NCI-H146 treated with DMSO at 0.1 percent for 48 hours (cell line): ENCODE results near the gene FFAR3.

Experiments used
- DNase-seq: peaks from one replicate; lab custom pipeline; 2025; ENCODE audit not compliant: unreplicated experiment; lab: John Stamatoyannopoulos, UW

Gene FFAR3

DNA sequence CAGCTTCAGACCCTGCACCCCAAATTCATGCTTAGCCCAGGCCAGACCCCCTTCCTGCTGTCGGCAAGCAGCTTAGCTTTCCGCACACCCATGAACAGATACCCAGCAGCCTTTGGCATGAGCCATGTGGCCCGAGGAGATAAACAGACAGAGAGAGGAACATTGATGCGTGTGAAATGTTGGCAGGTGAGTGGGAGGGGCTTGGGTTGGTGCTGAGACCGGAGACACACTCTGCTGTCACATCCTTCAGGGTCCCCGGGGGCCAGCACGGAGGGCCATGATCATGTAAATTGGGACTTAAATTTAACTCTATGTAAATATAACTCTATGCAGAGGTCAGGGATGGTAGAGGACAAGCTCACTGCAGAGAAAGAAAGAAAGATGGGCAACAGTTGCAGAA lies 27.8 kb upstream of the FFAR3 start:
- no peak for DNase-seq

DNA sequence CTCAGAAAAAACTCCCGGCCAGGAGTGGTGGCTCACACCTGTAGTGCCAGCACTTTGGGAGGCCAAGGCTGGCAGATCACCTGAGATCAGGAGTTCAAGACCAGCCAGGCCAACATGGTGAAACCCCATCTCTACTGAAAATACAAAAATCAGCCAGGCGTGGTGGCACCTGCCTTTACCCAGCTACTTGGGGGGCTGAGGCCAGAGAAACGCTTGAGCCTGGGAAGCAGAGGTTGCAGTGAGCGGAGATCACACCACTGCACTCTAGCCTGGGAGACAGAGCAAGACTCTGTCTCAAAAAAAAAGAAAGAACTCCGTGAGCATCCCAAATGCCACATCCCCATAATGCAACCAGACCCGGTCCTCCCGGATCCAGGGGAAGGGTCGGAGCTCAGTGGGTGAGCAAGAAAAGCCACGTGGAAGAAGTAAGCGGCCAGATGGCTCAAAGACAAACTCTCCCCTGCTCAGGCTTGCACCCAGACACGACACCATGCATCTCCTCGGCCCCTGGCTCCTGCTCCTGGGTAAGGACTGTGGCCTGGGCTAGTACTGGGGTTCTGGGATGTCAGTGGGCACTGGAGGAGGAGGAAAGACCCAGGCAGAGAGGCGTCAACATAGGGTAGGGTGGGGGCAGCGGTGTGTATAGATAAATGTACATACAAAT lies 26.6 kb upstream of the FFAR3 start:
- no peak for DNase-seq

DNA sequence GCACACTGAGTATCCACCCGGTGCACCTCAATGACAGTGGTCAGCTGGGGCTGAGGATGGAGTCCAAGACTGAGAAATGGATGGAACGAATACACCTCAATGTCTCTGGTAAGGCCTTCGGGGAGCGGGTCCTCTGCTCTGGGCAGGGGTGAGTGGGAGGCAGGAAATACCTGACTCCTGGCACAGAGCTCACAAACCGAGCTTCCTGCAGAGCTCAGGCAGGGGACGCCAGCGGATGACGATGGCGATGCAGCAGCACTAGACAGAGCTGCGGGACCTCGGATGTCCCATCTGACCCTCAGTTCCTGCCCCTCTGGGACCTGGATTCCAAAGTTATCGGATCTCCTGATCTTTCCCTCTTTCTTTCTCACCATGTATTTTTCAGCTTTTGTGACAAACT lies 25.4 kb upstream of the FFAR3 start:
- no peak for DNase-seq

DNA sequence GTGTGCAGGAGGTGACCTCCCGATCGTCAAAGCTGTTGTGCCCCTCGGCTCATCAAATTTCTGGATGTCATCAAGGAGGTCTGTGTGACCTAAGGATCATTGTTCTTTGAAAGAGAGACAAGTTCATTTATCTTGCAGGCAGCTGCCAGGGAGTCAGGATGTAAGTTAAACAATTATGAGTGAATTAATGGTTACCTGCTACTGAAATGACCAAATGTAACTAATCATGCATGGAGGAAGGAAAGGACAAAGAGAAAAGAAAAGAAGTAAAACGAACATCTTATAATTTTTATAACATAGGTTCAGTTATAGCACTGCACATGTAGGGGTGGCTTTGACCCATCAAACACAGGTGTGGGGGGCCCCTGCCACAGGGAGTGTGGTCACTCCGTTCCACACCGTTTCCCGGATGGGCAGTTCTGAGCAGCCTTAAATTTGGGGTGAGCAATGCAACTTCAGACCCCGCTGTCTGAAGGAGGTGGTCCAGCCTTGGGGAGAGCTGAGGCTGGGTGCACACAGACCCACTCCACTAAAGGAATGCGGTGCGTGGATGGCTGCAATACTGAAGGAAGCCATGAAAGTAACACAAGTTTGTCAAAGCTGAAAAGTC lies 24.0 kb upstream of the FFAR3 start:
- DNase-seq: no peak

DNA sequence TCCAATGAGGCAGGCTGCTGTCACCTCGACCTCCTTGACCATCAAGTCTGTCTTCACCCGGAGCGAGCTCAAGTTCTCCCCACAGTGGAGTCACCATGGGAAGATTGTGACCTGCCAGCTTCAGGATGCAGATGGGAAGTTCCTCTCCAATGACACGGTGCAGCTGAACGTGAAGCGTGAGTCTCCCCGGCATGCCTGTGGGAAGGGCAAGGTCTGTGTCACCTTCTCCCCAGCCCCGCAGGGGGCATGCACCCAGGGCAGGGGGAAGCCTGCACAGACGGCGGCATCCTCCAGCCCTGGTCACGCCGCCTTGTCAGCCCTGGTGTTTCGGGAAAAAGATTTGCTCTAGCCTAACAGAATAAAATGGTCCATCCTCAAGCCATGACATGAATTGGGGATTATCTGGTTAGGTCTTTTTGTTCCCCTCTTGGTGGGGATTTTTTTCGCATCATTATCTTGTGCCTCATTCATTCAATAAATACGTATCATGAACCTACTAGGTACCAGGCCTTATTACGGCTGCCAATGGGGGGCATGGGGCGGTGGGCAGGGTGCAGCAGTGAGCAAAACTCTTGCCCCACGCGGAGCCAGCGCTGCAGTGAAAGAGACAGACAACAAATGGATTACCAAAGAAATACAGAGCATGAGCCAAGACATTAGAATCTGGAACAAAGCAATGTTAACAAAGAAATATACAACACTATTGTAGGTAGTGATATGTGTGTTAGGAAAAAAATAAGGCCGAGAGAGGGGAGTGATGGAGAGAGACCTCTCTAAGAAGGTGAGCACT lies 21.9 kb upstream of the FFAR3 start:
- no peak for DNase-seq

DNA sequence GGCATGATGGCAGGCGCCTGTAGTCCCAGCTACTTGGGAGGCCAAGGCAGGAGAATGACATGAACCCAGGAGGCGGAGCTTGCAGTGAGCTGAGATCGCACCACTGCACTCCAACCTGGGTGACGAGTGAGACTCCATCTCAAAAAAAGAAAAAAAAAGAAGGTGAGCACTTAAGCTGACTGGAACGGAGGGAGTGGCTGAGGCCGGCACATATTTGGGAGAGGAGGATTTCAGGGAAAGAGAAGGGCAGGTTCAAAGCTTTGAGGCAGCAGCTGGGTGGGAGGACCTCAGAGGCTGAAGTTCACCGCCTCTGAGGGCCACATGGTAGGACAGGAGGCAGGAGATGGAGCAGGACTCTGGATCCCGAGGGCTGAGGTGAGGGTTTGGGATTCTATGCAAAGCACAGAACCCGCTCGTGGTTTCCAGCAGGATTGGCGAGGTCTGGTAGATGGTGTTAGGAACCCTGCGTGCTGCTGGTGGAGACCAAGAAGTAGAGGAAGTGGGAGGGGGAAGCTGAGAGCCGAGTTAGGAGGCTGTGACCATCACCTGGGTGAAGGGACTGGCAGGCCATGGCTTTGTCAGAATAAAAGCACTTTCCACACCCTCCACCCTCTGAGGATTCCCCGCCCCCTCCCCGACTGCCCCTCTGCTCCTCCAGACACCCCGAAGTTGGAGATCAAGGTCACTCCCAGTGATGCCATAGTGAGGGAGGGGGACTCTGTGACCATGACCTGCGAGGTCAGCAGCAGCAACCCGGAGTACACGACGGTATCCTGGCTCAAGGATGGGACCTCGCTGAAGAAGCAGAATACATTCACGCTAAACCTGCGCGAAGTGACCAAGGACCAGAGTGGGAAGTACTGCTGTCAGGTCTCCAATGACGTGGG lies 20.9 kb upstream of the FFAR3 start:
- DNase-seq: no peak

DNA sequence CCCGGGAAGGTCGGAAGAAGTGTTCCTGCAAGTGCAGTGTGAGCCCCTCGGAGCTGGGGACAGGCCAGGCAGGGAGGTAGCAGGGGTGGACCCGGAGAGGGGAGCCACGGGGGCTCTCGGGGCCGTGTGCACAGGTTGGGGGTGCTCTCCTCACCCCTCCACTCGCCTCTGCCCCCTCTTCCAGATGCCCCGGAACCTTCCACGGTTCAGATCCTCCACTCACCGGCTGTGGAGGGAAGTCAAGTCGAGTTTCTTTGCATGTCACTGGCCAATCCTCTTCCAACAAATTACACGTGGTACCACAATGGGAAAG lies 20.3 kb upstream of the FFAR3 start:
- no peak for DNase-seq

DNA sequence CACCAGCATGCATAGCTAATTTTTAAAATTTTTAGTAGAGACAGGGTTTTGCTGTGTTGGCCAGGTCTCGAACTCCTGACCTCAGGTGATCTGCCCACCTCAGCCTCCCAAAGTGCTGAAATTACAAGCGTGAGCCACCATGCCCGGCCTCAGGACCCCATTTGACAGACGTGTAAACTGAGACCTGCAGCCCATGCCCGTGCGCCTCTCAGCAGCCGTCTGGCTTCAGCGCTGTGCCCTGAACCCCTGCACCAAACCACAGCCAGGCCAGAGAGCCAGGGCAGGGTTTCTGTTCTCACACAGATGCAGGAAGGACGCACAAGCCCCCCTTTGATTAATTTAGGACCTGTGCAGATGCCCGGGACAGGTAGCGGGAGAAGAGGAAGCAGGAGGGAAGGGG lies 17.8 kb upstream of the FFAR3 start:
- DNase-seq: no peak

DNA sequence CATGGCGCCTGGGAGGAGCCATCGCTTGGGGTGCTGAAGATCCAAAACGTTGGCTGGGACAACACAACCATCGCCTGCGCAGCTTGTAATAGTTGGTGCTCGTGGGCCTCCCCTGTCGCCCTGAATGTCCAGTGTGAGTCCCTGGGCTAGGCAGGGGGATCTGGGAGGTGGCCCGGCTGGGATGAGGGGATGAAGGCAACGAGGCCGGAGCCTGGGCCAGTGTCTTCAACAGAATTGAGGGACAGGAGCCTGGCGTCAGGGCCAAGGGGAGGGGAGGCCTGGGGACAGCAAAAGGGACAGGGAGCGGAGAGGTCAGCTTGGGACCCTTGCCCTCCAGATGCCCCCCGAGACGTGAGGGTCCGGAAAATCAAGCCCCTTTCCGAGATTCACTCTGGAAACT lies 17.3 kb upstream of the FFAR3 start:
- DNase-seq: no peak

DNA sequence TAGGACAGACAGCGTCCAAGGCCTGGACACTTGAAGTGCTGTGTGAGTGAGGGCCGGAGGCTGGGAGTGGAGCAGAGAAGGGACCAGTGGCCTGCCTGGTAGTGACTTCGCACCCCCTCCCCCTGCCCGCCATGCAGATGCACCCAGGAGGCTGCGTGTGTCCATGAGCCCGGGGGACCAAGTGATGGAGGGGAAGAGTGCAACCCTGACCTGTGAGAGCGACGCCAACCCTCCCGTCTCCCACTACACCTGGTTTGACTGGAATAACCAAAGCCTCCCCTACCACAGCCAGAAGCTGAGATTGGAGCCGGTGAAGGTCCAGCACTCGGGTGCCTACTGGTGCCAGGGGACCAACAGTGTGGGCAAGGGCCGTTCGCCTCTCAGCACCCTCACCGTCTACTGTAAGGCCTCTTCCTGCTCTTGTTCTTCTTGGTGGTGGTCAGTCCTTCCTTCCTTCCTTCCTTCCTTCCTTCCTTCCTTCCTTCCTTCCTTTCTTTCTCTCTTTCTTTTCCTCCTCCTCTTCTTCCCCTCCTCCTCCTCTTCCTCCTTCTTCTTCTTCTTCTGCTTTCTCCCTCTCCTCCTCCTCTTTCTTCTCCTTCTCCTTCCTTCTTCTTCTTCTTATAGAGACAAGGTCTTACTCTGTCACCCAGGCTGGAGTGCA lies 16.6 kb upstream of the FFAR3 start:
- no peak for DNase-seq

DNA sequence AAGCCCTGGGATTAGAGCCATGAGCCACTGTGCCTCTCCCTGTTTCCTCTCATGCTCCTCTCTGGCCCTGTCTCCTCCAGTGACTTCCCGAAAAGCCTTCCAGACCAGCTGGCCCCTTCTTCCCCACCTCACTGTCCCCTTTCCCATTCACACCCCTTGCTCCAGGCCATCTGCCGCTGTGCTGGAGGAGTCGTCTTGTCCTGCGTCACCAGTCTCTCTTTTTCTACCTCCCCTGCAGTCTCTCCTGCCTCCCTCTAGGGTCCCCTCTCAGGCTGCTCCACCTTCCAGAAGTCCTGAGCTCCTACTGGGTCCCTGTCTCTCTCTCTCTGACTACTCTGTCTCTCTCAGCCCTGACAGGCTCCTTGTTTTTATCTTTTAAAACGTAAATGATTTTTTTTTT lies 15.8 kb upstream of the FFAR3 start:
- DNase-seq: no peak

DNA sequence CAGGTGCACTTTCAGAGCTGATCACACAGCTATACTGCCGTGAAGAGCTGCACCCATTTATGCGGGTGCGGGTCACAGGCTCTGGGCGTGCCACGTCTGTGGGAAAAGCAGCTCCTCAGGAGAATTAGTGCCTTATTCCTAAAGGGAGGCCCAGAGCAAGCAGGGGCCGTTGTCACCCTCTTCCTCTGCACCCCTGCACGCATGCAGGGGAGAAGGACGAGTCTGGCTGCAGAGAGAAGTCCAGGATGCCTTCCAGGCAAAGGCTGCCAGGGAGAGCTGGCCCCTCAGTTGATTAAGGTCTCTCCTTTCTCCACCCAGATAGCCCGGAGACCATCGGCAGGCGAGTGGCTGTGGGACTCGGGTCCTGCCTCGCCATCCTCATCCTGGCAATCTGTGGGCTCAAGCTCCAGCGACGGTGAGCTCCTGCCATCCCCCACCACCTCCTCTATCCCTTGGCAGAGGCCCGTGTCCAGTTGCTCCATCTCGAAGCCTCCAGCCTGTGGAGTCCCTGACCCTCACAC lies 13.7 kb upstream of the FFAR3 start:
- DNase-seq: no peak

DNA sequence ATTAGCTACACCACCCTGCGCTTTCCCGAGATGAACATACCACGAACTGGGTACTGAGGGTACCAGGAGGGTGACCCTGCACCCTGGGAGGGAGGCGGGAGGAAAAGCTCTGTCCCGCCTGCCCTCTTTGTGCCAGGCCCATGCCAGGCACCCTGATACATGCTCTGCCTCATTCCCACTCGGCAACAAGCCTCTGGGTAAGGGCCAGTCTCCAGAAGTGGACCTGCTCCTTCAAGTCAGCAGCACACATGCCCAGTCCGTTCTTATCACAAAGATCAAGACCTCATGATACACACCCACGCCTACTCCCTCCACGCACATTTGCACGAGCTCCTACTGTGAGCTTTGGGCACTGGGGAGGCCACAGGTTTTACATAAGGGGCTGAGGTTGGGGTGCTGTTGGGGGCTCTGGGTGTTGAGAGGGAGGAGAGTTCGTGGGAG lies 12.6 kb upstream of the FFAR3 start:
- no peak for DNase-seq

DNA sequence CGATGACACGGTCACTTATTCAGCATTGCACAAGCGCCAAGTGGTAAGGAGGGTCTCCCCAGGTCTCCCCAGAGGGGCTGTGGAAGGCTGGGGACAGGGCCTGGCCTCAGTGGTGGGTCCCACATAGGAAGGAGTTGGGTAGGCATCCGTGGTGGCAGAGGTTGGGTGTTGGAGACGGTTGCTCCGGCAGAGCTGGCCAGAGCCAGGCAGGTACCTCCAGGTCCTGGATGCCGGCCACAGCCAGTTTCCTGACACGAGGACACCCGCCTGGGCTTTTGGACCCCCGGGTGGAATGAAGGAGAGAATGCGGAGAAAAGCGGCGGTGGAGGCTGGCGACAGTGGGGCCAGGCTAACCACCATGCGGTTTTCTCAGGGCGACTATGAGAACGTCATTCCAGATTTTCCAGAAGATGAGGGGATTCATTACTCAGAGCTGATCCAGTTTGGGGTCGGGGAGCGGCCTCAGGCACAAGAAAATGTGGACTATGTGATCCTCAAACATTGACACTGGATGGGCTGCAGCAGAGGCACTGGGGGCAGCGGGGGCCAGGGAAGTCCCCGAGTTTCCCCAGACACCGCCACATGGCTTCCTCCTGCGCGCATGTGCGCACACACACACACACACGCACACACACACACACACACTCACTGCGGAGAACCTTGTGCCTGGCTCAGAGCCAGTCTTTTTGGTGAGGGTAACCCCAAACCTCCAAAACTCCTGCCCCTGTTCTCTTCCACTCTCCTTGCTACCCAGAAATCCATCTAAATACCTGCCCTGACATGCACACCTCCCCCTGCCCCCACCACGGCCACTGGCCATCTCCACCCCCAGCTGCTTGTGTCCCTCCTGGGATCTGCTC lies 11.8 kb upstream of the FFAR3 start:
- DNase-seq: no peak

DNA sequence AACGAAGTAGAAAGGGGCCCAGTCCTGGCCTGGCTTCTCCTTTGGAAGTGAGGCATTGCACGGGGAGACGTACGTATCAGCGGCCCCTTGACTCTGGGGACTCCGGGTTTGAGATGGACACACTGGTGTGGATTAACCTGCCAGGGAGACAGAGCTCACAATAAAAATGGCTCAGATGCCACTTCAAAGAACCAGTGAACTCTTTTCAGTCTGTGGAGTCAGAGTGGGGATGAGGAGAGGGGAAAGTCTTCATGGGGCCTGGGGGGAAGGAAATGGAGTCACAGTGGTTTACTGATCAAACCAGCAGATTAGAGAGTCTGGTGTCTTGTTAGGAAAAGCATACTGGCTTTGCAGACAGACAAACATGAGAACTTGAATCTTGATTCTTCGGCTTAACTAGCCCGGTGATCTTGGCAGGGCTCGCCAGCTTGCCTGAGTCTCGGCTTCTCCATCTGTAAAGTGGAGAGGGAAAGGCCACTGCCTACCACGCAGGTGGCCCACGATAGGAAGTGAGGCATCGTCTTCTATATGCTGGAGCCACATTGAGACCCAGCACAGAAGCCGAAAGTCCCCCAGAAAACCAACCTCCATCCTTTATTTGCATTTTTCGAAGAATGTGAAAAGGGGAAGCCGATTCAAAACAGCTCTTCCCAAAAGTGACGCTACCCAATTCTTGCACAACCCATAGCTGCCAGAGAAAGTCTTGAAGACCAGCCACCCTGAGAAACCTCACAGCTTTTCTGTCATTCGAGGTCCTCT lies 10.9 kb upstream of the FFAR3 start, which contains the start of gene FFAR1:
Gene FFAR1 (plus strand): TSS at position 732 of the 759 bp plus-strand sequence. CDS start 3,650 bp downstream, outside the sequence.
- no peak for DNase-seq

DNA sequence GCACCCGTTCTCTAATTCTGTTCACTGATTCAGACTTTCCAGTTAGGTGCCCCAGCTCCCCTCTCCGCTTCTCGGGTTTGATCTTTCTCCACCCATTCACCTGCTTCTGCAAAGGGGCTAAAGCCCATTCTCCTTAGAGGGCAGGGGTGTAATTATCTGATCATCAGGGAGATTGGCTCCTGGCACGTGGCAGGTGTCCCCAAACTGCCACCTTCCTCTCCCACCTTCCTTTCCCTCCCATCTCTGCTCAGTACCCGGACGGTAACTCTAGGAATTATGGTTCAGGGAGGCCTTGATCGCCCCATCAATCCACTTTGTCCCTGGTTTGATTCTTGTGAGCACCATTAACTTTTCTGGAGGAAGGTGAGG lies 10.3 kb upstream of the FFAR3 start:
- DNase-seq: no peak

DNA sequence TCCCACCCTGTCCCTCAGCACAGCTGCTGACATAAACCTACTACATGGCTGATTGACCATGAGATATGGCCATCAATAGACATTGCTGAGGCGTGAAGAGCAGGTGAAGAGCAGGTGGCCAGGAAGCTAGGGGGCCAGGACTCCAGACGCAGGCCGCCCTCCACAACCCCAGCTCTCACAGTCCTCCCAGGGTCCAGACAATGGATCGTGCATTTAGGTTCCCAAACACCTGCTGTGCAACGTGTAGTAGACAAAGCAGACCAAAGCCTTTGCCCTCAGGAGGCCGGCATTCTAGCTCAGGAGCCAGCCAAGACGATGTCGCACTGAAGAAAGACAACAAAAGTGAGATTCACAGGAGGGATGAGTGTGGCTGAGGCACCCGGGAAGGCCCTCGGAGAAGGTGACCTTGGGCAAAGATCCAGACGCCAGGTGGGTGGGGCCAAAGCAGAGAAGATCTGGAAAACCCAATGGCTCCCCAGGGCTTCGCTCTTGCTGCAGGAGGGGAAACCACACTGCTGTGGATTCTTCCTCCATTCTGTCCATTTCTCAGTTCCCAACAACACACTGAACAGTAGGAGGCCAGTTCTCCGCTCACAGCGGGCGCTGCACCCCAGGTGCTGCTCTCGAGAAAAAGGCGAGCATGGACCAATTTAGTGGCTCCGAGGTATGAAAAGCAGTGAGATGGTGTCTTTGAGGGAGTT lies 9.2 kb upstream of the FFAR3 start:
- DNase-seq: no peak
